Measurements from ENCODE around the gene SDS.
"Not testable (repeated sequence)": the region's sequence is repeated elsewhere in the genome, so short reads cannot be mapped to it uniquely, and the experiment has no call there.

SDS gene

GRCh38 chr12:113373969-113374368, 29.7 kb downstream of the SDS start:
- DNase-seq = no peak

- DNase-seq = no peak
These were observed 30.2 kb downstream of the SDS start for GRCh38 chr12:113373440-113373839.

- no peak for DNase-seq
These were observed 31.3 kb downstream of the SDS start for GRCh38 chr12:113372371-113372770.

GRCh38 chr12:113371808-113372207, 31.9 kb downstream of the SDS start:
- no peak for DNase-seq

GRCh38 chr12:113370923-113371682, 32.6 kb downstream of the SDS start:
- no peak for DNase-seq

- DNase-seq = no peak
These were observed 34.2 kb downstream of the SDS start for GRCh38 chr12:113369391-113369985.

GRCh38 chr12:113368331-113368730, 35.4 kb downstream of the SDS start:
- no peak for DNase-seq

- no peak for DNase-seq
These were observed 36.9 kb downstream of the SDS start for GRCh38 chr12:113366827-113367226.

GRCh38 chr12:113365639-113366395, 37.9 kb downstream of the SDS start:
- no peak for DNase-seq

GRCh38 chr12:113364698-113365097, 39.0 kb downstream of the SDS start:
- DNase-seq = no peak

- DNase-seq = no peak
These were observed 41.9 kb downstream of the SDS start for GRCh38 chr12:113361574-113362370.

- DNase-seq = no peak
These were observed 43.5 kb downstream of the SDS start for GRCh38 chr12:113359939-113360748.

GRCh38 chr12:113359133-113359938, 44.4 kb downstream of the SDS start:
- DNase-seq = no peak

- DNase-seq = peak; percentile 94 to 96
These were observed 45.1 kb downstream of the SDS start, which contains the start of gene PLBD2 for GRCh38 chr12:113358381-113359132. TSS of gene PLBD2 (plus strand) at chr12:113358587. CDS start at chr12:113358601, 14 bp downstream.

GRCh38 chr12:113354192-113354591, 49.5 kb downstream of the SDS start:
- not testable (repeated sequence) for DNase-seq

- no peak for DNase-seq
These were observed 52.6 kb downstream of the SDS start for GRCh38 chr12:113351089-113351488.

GRCh38 chr12:113348849-113349536, 54.7 kb downstream of the SDS start:
- no peak for DNase-seq

GRCh38 chr12:113347892-113348291, 55.8 kb downstream of the SDS start:
- no peak for DNase-seq

GRCh38 chr12:113347107-113347506, 56.6 kb downstream of the SDS start:
- DNase-seq = no peak

GRCh38 chr12:113346353-113346752, 57.3 kb downstream of the SDS start:
- DNase-seq = no peak
